Vagina (tissue), 2 donors: ENCODE data around the gene TNIP1.

ENCODE experiments used
- CTCF ChIP-seq, 3 experiments: fragments of 450-650 bp in 2 of 3; fragments of 200-600 bp in 1 of 3; sonication (generic) in 1 of 3; IDR thresholded peaks; one replicate each; pipeline ENCODE4 v1.5.1; 2017 to 2019; ENCODE audit warnings: antibody characterized with exemption in 3 of 3, mild to moderate bottlenecking in 2 of 3, moderate library complexity in 2 of 3
- POLR2A ChIP-seq, 2 donors: fragments of 450-650 bp; IDR thresholded peaks; one replicate each; pipeline ENCODE4 v1.6.1; 2017; ENCODE audit warnings: antibody characterized with exemption in 2 of 2, mild to moderate bottlenecking in 2 of 2, moderate library complexity in 2 of 2
- POLR2AphosphoS5 ChIP-seq, 2 donors: sonication (generic); formaldehyde crosslinking; IDR thresholded peaks; one replicate each; pipeline ENCODE4 v1.9.0; 2017; ENCODE audit warnings: antibody characterized with exemption in 2 of 2, mild to moderate bottlenecking in 2 of 2, low read depth in 1 of 2; ENCODE audit not compliant: insufficient read depth in 1 of 2

- TF ChIP-seq POLR2AphosphoS5 (IDR thresholded peaks at IDR 0.05; ENCODE audit: insufficient read depth in 1 of 2, low read depth in 1 of 2) (no peak), CTCF (IDR thresholded peaks at IDR 0.05) (no peak), POLR2A (IDR thresholded peaks at IDR 0.05) (no peak)
Measured at GRCh38 chr5:151016700-151017099, 64.1 kb downstream of the TNIP1 start.
